ENCODE measurements around the gene PSMC3IP. TPM values are rescaled to one million over a fixed set of nuclear protein-coding genes. Genes with fewer than 3 reads are reported as not detected.

PSMC3IP gene
- total RNA-seq, 1 donor from 2014 or later: 2.9 TPM

DNA sequence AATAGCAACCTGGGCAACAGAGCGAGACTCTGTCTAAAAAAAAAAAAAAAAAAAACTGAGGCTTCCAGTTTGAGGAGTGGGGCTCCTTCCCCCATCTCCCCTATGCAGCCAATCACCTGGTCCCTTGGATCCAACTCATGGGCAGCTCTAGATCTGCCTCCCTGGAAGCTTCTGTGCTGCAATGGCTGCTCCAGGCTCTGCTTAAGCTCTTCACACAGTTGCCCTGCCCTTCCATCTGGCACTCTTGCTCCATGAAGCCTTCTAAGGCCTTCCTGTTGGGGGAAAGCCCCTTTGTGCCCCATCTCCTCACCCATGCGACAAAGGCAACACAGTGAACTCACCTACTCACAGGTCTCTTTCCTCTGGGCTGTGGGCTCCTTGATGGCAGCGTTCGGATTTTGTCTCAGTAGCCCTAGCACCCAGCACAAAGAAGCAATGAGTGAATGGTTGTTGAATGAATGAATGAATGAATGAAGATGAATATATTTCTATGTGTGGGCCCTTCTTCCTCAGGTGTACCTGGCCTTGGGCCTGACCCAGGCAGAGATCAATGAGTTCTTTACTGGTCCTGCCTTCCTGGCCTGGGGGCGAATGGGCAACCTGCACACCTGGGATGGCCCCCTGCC lies 39.6 kb downstream of the PSMC3IP start:
- ATAC-seq: no peak

- ATAC-seq: peak; percentile 8
Measured at GRCh38 chr17:42537156-42537805, 40.2 kb downstream of the PSMC3IP start.

DNA sequence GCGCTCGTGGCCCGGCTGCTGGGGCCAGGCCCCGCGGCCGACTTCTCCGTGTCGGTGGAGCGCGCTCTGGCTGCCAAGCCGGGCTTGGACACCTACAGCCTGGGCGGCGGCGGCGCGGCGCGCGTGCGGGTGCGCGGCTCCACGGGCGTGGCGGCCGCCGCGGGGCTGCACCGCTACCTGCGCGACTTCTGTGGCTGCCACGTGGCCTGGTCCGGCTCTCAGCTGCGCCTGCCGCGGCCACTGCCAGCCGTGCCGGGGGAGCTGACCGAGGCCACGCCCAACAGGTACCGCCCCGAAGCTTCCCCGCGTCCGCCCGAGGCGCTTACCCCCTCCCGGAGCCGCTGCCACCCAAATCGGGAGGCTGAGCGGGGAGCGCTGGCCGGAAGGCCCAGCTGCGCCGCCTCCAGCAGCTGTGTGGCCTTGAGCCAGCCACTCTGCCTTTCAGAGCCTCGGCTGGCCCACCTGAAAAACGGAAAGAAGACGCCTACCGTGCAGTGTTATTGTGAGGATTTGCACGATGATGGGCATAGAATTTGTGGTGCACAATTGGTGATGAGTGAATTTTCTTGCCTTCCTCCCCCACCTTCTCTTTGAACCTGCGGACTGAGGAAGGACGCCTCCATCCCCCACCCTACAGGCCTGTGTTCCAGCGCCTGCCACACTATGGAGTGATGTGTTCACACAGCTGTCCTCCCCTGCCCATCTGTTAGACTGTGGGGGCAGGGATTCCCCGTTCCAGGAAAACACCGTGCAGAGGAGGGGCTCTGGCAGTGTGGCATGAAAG lies 41.0 kb downstream of the PSMC3IP start:
- peak; percentile 64 for ATAC-seq

- ATAC-seq: peak; percentile 81
Measured at GRCh38 chr17:42536048-42536371, 41.5 kb downstream of the PSMC3IP start, which contains the start of gene NAGLU. Gene NAGLU (plus strand): TSS chr17:42536241. CDS start chr17:42536273, 32 bp downstream.

DNA sequence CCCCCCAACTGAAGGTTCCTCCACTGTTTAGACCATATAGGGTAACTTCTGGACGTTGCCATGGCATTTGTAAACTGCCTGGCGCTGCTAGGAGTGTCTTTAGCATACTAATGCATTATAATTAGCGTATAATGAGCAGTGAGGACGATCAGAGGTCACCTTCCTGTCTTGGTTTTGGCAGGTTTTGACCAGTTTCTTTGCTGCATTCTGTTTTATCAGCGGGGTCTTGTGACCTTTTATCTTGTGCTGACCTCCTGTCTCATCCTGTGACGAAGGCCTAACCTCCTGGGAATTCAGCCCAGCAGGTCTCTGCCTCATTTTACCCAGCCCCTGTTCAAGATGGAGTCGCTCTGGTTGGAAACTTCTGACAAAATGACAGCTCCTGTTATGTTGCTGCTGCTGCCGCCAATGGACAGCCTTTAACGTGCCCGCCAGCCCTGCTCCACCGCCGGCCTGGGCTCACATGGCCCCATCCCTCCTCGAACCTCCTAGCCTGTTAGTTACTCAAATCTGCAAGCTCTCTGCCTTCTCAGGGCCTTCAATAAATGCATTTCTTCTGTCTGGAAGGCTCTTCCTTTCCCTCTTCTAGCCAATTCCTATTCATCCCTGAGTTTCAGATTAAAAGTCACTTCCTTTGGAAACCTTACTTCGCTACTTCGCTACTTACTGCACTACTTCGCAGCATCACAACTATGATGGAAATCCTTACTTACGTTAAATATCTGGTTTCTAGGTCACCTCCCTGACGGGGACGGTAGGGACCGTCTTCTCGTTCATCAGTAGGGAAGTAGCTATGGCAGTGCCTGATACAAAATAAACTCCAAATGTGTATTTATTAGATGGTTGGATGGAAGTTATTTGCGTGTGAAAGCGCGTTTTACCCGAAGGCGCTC lies 42.1 kb downstream of the PSMC3IP start:
- ATAC-seq: no peak

DNA sequence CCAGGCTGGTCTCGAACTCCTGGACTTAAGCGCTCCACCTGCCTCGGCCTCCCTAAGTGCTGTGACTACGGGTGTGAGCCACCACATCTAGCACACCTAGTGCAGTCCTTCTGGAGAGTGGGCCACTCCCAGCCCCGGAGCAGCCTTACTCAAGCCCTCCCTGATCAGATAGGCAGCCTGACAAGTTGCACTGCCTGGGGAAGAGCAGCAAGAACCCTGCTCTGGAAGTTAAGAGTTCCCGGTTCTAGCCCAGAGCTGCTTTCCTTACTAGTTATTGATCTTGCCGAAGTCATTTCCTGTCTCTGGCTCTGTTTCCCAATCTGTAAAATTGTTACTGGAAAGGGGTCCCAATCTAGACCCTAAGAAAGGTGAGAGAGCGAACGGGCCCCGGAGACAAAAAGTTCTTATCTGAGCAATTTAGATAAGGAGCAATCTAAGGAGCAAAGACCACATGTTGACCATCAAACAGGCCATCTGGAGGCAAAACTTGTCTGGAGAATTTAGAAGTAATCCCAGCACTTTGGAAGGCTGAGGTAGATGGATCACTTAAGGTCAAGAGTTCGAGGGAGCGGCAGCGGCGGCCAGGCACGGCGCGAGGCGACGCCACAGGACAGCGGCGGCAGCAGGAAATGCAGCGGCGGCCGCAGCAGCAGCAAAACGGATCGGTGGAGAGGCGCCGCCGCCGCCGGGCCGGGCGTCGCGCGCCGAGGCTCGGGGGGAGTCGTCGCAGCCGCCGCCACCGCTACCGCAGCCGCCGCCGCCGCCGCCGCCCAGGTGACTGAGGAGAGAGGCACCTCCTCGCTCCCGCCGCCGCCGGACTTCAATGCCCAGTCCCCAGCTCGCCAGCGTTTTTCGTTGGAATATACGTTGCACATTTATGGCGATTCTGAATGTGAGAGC lies 45.8 kb downstream of the PSMC3IP start:
- ATAC-seq: peak; percentile 13

GRCh38 chr17:42530952-42531454 lies 46.5 kb downstream of the PSMC3IP start:
- no peak for ATAC-seq

DNA sequence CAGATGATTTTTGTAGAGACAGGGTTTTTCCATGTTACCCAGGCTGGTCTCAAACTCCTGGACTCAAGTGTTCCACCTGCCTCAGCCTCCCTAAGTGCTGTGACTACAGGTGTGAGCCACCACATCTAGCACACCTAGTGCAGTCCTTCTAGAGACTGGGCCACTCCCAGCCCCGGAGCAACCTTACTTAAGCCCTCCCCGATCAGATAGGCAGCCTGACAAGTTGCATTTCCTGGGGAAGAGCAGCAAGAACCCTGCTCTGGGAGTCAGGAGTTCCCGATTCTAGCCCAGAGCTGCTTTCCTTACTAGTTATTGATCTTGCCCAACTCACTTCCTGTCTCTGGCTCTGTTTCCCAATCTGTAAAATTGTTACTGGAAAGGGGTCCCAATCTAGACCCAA lies 48.5 kb downstream of the PSMC3IP start:
- no peak for ATAC-seq

- no peak for ATAC-seq
Measured at GRCh38 chr17:42527932-42528331, 49.6 kb downstream of the PSMC3IP start.

DNA sequence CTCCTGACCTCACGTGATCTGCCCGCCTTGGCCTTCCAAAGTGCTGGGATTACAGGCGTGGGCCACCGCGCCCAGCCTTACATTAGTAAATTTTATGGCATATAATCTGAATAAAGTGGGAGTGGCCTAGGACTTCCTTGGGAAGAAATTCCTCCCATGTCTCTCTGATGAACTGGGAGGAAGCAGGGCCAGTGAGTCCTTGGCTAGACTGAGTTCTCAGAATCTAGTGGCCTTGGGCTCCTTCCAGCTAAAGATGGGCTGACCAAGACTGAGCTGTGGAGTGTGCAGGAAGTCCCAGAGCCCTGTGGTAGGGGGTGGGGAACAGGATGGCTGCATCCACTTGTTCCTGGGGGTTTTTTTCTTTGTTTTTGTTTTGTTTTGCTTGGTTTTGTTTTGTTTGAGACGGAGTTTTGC lies 51.5 kb downstream of the PSMC3IP start:
- no peak for ATAC-seq

DNA sequence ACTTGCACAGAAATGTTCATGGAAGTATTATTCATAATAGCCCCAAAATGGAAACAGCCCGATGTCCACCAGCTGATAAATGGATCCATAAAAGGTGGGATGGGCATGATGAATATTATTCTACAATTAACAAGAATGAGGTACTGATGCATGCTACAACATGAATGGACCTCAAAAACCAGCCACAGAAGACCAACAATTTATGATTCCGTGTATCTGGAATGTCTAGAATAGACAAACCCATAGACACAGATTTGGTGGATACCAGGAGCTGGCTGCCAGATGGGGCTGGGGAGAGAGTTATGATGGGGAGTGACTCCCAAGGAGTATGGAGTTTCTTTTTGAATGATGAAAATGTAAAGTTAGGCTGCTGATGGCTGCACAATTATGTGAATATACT lies 52.3 kb downstream of the PSMC3IP start:
- ATAC-seq: no peak

DNA sequence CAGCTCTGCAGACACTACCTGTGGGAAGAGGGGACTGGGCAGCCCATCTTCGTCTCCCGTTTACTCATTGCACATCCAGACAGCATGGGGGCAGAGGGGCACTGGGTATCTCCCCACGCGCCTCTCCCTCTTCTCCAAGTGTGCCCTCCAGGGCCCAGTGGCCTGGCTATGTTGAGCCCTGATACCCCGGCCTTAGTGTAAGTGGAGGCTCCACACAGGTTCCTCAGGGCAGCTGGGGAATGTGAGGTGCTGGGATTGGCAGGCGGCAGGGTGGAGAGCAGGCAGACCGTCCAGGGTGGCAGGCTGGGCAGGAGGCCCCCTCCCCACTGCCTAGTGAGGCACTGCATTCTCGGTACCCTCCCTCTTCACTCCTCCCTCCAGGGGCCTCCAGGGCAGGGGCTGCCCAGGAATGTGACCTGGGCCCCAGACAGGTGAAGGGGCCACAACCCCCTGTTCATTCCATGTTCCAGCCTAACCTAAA lies 54.7 kb downstream of the PSMC3IP start:
- ATAC-seq: no peak

Other genes starting within 250 kb of the PSMC3IP start
- gene STAT3, start 189.3 kb downstream of the PSMC3IP start, total RNA-seq: 191 TPM
- gene CAVIN1, start 154.5 kb downstream of the PSMC3IP start, total RNA-seq: 67.0 TPM
- gene ATP6V0A1, start 118.9 kb downstream of the PSMC3IP start, total RNA-seq: 40.1 TPM
- 13.3 TPM for gene NAGLU, start 41.5 kb downstream of the PSMC3IP start, total RNA-seq
- gene HSD17B1, start 24.8 kb downstream of the PSMC3IP start, total RNA-seq: 15.7 TPM
- gene COASY, start 15.6 kb downstream of the PSMC3IP start, total RNA-seq: 67.4 TPM
- gene MLX, start 10.6 kb downstream of the PSMC3IP start, total RNA-seq: 33.8 TPM
- gene RETREG3, start 31.6 kb upstream of the PSMC3IP start, total RNA-seq: 53.6 TPM
- gene TUBG1, start 32.0 kb upstream of the PSMC3IP start, total RNA-seq: 44.4 TPM
- gene TUBG2, start 81.6 kb upstream of the PSMC3IP start, total RNA-seq: 7.3 TPM
- gene PLEKHH3, start 99.3 kb upstream of the PSMC3IP start, total RNA-seq: 49.6 TPM
- not detected for gene CCR10, start 104.1 kb upstream of the PSMC3IP start, total RNA-seq
- 1.3 TPM for gene CNTNAP1, start 104.8 kb upstream of the PSMC3IP start, total RNA-seq
- gene EZH1, start 167.3 kb upstream of the PSMC3IP start, total RNA-seq: 14.4 TPM
- gene RAMP2, start 183.5 kb upstream of the PSMC3IP start, total RNA-seq: 4.5 TPM
- 70.9 TPM for gene VPS25, start 195.7 kb upstream of the PSMC3IP start, total RNA-seq
- gene WNK4, start 202.9 kb upstream of the PSMC3IP start, total RNA-seq: 0.40 TPM
- 104 TPM for gene COA3, start 221.0 kb upstream of the PSMC3IP start, total RNA-seq
- gene CNTD1, start 221.1 kb upstream of the PSMC3IP start, total RNA-seq: not detected
- 77.2 TPM for gene BECN1, start 246.6 kb upstream of the PSMC3IP start, total RNA-seq